ENCODE measurements around the gene KLHL40.

GRCh38 chr3:42667096-42667522, 18.2 kb upstream of the KLHL40 start:
- TF ChIP-seq CTCF (conservative IDR thresholded peaks at IDR 0.05 in 1 of 2, IDR thresholded peaks at IDR 0.05 in 1 of 2; ENCODE audit: extremely low read depth in 1 of 2, insufficient read depth in 1 of 2, low read depth in 1 of 2, low read length in 2 of 2) (no peak), EZH2 (IDR thresholded peaks at IDR 0.05; ENCODE audit: borderline replicate concordance, low read length) (no peak)
